Activated T-cell treated with anti-CD3 and anti-CD28 coated beads, Interleukin-2, amount 50 U/mL, for 72 hours (primary cell): ENCODE measurements around the gene ICA1L. TPM values are rescaled to one million over a fixed set of nuclear protein-coding genes. Genes with fewer than 3 reads are reported as not detected.
"Not testable (repeated sequence)": the region's sequence is repeated elsewhere in the genome, so short reads cannot be mapped to it uniquely, and the experiment has no call there.

ENCODE experiments used
- ATAC-seq, 2 donors: fragments of 150-1000 bp; cut with Tn5 transposase; replicated peaks in 1 of 2; 2 replicates each; pipeline ENCODE4 v1.10.0; 2021; ENCODE audit warnings: moderate library complexity in 2 of 2, mild to moderate bottlenecking in 1 of 2
- DNase-seq, 2 donors: peaks; one replicate each; pipeline ENCODE4 v3.0.0; 2021 to 2022; ENCODE audit warnings: mixed read lengths in 1 of 2
- H3K27ac Mint-ChIP-seq: one replicate; pipeline ENCODE4 v1.8.0; 2022; ENCODE audit warnings: mild to moderate bottlenecking, moderate library complexity, mixed read lengths
- H3K27me3 Mint-ChIP-seq: one replicate; pipeline ENCODE4 v1.8.0; 2022; ENCODE audit warnings: low read depth, mixed read lengths
- H3K36me3 Mint-ChIP-seq, 2 donors: one replicate each; pipeline ENCODE4 v1.8.0; 2022; ENCODE audit warnings: mixed read lengths in 2 of 2, mild to moderate bottlenecking in 1 of 2; ENCODE audit not compliant: insufficient read depth in 2 of 2
- H3K4me1 Mint-ChIP-seq: one replicate; pipeline ENCODE4 v1.8.0; 2022; ENCODE audit warnings: low read depth, mixed read lengths
- H3K4me3 Mint-ChIP-seq, 2 donors: one replicate each; pipeline ENCODE4 v1.8.0; 2022; ENCODE audit warnings: mild to moderate bottlenecking in 2 of 2, mixed read lengths in 2 of 2, moderate library complexity in 2 of 2
- H3K9me3 Mint-ChIP-seq, 2 donors: one replicate each; pipeline ENCODE4 v1.8.0; 2022; ENCODE audit warnings: mixed read lengths in 2 of 2
- total RNA-seq, 2 donors: library from RNA; stranded (reverse); gene quantifications; one replicate each; pipeline ENCODE4 v1.2.3, GENCODE V29; 2022

Gene ICA1L
- 10 to 100 TPM; 12.6 to 14.0 TPM for total RNA-seq

DNA sequence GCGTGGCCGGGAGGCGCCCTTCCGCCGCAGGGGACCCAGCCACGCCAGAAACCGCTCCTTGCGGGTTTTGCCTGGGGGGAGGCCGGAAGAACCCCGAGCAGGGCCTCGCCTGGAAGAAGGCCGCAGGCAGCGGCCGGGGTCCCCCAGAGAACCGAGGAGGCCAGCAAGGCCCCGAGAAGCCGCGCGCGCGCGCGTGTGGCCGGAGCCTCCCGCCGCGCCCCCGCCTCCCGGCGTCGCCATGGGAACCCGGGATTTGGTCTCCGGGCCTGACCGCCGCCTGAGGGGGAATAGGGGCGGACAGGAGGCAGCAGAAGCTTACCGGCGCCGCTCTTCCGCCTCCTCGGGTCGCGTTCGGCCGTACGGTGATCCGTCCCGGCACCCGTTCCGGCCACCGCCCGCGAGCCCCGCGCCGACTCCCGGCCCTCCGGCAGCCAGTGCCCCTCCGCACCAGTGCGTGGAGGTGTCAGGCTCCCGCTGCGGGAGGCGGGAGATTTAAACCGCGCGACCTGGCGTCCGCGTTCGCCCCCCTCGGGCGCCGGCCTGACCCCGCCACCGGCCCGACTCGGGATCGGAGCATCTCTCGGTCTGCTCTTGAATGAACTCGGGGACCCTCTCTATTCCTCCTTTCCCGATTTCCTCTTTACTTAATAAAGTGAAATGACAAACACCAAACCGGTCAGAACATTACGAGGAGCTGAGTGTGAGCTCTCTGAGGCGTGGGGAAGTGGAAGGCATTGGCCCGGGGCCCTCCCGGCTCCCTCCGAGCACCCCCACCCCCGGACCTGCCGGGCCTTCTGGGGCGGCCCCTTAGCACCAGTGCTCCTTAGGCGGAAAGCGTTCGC is at the start of gene ICA1L:
Gene ICA1L, minus strand, starts transcription at position 467 of the 842 bp plus-strand sequence. CDS start 42,757 bp downstream, outside the sequence.
- Mint-ChIP-seq H3K36me3 (no peaks in the 10 kb centered on the region), H3K9me3 (no peaks in the 10 kb centered on the region), H3K4me3 (peak within 1 kb of the TSS; percentile 95 to 96), H3K4me1 (peaks cover 13% of the 10 kb centered on the region), H3K27ac (peak within 1 kb of the TSS; percentile 95), H3K27me3 (no peaks in the 10 kb centered on the region)
- DNase-seq (peak; percentile 65 to 71), ATAC-seq (peak; percentile 68 to 76)

GRCh38 chr2:202918860-202919259 is 47.3 kb upstream of the ICA1L start:
- no peaks in the 10 kb centered on the region for H3K9me3 Mint-ChIP-seq
- no peak overlapping the region for H3K27ac Mint-ChIP-seq
- H3K4me3 Mint-ChIP-seq: no peak overlapping the region
- H3K4me1 Mint-ChIP-seq: no peaks in the 10 kb centered on the region
- ATAC-seq (no peak), DNase-seq (no peak)
- no peaks in the 10 kb centered on the region for H3K36me3 Mint-ChIP-seq
- no peaks in the 10 kb centered on the region for H3K27me3 Mint-ChIP-seq

DNA sequence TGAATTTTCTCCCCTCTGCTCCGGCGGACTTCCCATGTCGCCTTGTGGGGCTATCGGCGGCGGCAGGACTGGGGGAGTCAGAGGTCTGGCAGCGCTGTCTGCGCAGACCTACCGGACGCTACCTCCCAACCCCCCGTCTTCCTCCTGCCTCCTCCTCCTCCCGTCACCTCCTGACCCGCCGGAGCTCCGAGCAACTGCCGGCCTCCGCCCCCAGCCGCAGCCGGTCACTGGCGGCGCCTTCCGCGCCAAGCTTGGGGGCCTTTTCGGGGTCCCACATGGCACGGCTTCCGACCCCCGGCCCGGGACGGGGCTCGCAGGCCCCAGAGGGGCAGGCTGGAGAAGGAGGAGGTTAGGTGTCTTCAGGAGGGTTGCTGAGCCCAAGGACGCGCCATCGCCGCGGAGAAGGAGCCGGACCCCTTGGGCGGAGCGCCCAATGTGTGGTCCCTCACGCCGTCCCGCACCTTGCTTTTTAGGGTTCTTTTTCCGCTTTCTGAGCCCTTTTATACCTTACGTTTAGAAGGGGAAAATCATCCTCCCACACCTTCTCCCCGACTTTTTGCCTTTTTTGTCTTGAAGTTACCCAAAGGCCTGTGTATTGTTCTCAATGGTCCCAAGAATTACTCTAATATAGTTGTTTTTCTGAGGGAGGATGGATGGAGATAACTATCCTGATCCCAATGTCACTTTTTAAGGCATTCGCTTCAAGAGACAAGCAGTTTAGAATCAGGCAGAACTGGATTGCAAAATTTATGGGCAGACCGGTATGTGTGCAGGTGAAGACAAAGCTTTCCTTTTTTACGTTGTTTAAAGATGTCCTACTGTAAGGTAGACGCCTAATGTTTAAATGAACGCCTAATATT is 41.0 kb upstream of the ICA1L start:
- ATAC-seq (peak; percentile 70 to 74), DNase-seq (peak; percentile 5 to 21)
- Mint-ChIP-seq H3K4me3 (peak overlapping the region; percentile 92 to 98), H3K4me1 (peaks cover 39% of the 10 kb centered on the region), H3K27ac (peak overlapping the region; percentile 97)
- H3K9me3 Mint-ChIP-seq, H3K36me3 Mint-ChIP-seq, H3K27me3 Mint-ChIP-seq: not testable (repeated sequence)

DNA sequence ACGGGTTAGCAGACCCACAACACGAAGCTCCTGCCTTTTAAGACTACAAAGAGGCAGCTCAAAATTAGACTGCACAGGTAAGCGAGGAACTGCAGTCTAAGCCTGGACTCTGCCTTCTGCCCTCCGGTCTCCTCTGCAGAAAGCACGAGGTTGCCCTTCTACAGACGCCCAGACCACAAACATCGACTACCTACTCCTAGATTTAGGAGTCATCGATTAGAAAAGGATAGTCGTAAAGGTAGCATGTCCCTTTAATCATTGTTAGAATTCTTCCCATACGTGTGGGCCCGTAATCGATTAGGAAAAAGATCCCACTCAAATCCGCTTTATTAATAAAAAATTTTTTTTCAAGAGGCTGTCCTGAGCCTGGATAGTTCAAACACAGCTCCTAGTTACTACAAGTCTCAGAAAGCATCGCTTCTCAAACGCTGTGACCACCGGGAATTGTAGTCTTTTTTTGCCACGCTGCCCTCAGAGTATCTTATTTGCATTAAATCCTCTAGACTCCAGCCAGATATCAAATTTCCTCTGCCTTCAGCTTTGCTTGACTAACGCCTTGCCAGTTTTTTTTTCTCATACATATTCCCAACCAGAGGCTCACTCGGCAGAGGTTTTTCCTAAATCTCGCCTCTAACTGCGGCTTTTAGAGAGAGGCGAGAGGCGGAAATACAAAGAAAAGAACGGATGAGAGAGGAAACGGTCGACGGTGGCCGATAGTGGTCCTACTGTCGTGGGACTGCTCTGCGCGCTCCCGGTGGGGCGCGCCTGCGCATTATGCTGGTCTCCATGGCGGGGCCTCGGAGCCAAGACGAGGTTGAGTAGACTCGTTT is 40.2 kb upstream of the ICA1L start, which contains the start of the genes CARF and WDR12:
Gene CARF, plus strand, starts transcription at position 764 of the 830 bp plus-strand sequence. CDS start 29,628 bp downstream, outside the sequence.
Gene WDR12, minus strand, starts transcription at position 162 of the 830 bp plus-strand sequence. CDS start 197 bp downstream, outside the sequence.
- Mint-ChIP-seq H3K36me3 (peaks cover 0 to 6% of the 10 kb centered on the region in 2 donors), H3K9me3 (no peaks in the 10 kb centered on the region), H3K4me3 (peak within 1 kb of the TSS; percentile 92 to 98), H3K27me3 (no peaks in the 10 kb centered on the region), H3K4me1 (peaks cover 41% of the 10 kb centered on the region), H3K27ac (peak within 1 kb of the TSS; percentile 97)
- DNase-seq (peak; percentile 90 to 94), ATAC-seq (peak; percentile 90 to 93)

DNA sequence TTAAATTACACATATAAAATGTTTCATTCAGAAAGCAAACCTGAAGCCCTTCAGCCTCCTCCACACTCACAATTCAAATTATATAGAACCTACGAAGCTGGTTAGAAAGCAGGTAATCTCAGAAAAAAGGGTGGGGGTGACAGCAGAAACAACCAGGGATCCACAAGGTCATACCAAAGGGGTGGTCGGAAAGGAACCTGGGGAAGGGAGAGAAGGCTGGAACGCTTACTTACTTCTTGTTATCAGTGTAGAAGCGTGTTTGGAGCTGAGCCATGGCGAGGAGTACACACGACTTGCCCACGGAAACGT is 39.6 kb upstream of the ICA1L start:
- no peaks in the 10 kb centered on the region for H3K27me3 Mint-ChIP-seq
- H3K4me1 Mint-ChIP-seq: peaks cover 41% of the 10 kb centered on the region
- peaks cover 0 to 8% of the 10 kb centered on the region in 2 donors for H3K36me3 Mint-ChIP-seq
- H3K9me3 Mint-ChIP-seq: no peaks in the 10 kb centered on the region
- peak in 1 of 2 donors; percentile 16 for ATAC-seq
- H3K27ac Mint-ChIP-seq: peak overlapping the region; percentile 97
- peak overlapping the region; percentile 92 to 98 for H3K4me3 Mint-ChIP-seq
- no peak for DNase-seq

DNA sequence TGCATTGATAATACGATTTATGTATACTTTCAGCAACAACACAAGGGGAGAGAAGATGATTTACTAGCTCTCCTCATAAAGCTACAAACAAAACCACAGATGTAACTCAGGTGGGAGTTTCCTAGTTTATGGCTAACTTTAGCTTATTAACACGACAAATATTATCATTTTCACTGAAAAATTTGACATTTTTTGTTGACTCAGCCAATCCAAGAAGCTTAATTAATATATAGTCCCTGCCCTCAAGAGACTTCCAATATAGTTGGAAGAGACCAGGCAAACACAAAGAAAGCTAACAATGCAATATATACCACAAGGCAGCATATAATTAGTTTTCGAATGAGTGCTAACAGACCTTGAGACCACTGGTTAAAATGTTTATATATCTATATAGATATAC is 39.1 kb upstream of the ICA1L start:
- DNase-seq (no peak), ATAC-seq (no peak)
- H3K4me3 Mint-ChIP-seq: peak overlapping the region; percentile 92 to 98
- H3K27ac Mint-ChIP-seq: no peak overlapping the region
- H3K9me3 Mint-ChIP-seq: peaks cover 0 to under 1% of the 10 kb centered on the region in 2 donors
- H3K4me1 Mint-ChIP-seq: peaks cover 41% of the 10 kb centered on the region
- H3K36me3 Mint-ChIP-seq: peaks cover 0 to 10% of the 10 kb centered on the region in 2 donors
- no peaks in the 10 kb centered on the region for H3K27me3 Mint-ChIP-seq

DNA sequence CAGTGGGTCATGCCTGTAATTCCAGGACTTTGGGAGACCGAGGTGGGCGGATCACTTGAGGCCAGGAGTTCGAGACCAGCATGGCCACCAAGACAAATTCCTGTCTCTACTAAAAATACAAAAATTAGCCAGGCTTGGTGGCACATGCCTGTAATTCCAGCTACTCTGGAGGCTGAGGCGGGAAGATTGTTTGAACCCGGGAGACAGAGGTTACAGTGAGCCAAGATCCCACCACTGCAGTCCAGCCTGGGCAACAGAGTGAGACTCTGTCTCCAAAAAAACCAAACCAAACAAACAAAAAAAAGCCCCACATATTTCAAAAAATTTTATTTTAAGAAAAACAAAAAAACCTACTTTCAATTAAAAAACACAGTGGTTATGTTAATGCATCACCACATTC is 38.7 kb upstream of the ICA1L start:
- Mint-ChIP-seq H3K4me1 (peaks cover 41% of the 10 kb centered on the region), H3K4me3 (peak overlapping the region; percentile 92 to 98), H3K36me3 (peaks cover 4 to 15% of the 10 kb centered on the region in 2 donors)
- ATAC-seq, H3K9me3 Mint-ChIP-seq, DNase-seq, H3K27me3 Mint-ChIP-seq, H3K27ac Mint-ChIP-seq: not testable (repeated sequence)

DNA sequence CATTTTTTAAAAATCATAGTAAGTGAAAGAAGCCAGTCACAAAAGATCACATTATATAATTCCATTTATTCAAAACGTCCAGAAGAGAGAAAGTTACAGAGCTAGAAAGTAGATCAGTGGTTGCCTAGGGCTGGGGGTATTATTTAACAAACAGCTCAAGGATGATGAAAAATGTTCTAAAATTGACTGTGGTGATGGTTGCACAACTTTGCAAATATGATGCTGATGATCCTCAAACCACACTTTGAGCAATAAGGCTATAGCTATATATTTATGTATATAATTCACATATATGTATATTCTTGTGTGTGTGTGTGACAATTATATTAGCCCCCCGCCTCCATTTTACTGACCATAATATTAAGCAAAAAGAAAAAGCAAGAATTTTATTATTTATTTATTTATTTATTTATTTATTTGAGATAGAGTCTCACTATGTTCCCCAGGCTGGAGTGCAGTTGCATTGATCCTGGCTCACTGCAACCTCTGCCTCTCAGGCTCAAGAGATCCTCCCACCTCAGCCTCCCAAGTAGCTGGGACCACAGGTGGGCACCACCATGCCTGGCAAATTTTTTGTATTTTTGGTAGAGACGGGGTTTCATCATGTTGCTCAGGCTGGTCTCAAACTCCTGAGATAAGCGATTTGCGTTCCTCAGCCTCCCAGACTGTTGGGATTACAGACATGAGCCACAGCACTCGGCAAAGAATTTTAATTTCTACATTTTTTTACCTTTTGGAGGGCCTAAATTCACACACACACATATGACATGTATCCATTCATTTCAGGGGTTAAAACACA is 38.0 kb upstream of the ICA1L start:
- no peak for ATAC-seq

GRCh38 chr2:202908186-202908585 is 36.6 kb upstream of the ICA1L start:
- H3K4me3 Mint-ChIP-seq: peak overlapping the region; percentile 4 to 58
- H3K27me3 Mint-ChIP-seq: no peaks in the 10 kb centered on the region
- H3K4me1 Mint-ChIP-seq: peaks cover 48% of the 10 kb centered on the region
- H3K9me3 Mint-ChIP-seq: peaks cover 2 to 5% of the 10 kb centered on the region in 2 donors
- H3K27ac Mint-ChIP-seq: peak overlapping the region; percentile 81
- peaks cover 10 to 30% of the 10 kb centered on the region in 2 donors for H3K36me3 Mint-ChIP-seq
- no peak for ATAC-seq
- no peak for DNase-seq

More for the DNA sequence above, 38.0 kb upstream of the ICA1L start:
- peaks cover 45% of the 10 kb centered on the region for H3K4me1 Mint-ChIP-seq
- H3K9me3 Mint-ChIP-seq: peaks cover 0 to 5% of the 10 kb centered on the region in 2 donors
- no peak for DNase-seq
- H3K27me3 Mint-ChIP-seq: no peaks in the 10 kb centered on the region
- H3K27ac Mint-ChIP-seq: no peak overlapping the region
- peaks cover 4 to 18% of the 10 kb centered on the region in 2 donors for H3K36me3 Mint-ChIP-seq
- H3K4me3 Mint-ChIP-seq: peak overlapping the region; percentile 92 to 98

DNA sequence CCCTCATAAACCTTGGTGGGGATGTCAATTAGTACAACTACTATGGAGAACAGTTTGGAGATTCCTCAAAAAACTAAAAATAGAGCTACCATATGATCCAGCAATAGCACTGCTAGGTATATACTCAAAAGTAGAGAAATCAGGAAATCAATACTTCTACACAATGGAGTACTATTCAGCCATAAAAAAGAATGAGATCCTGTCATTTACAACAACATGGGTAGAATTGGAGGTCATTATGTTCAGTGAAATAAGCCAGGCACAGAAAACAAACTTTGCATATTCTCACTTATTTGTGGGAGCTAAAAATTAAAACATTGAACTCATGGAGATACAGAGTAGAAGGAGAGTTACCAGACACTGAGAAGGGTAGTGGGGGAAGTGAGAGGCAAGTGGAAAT is 33.9 kb upstream of the ICA1L start:
- not testable (repeated sequence) for H3K27me3 Mint-ChIP-seq, H3K4me3 Mint-ChIP-seq, H3K9me3 Mint-ChIP-seq, ATAC-seq, DNase-seq, H3K27ac Mint-ChIP-seq
- Mint-ChIP-seq H3K4me1 (peaks cover 40% of the 10 kb centered on the region), H3K36me3 (peaks cover 15 to 30% of the 10 kb centered on the region in 2 donors)

GRCh38 chr2:202885190-202885589 is 13.6 kb upstream of the ICA1L start:
- H3K9me3 Mint-ChIP-seq: no peaks in the 10 kb centered on the region
- no peak overlapping the region for H3K4me3 Mint-ChIP-seq
- H3K27ac Mint-ChIP-seq: no peak overlapping the region
- H3K27me3 Mint-ChIP-seq: no peaks in the 10 kb centered on the region
- ATAC-seq: no peak
- H3K36me3 Mint-ChIP-seq: peaks cover 3 to 26% of the 10 kb centered on the region in 2 donors
- no peak for DNase-seq
- H3K4me1 Mint-ChIP-seq: no peaks in the 10 kb centered on the region
